Natural killer cell treated with Interleukin-12 subunit alpha and Interleukin-12 subunit beta and Interleukin-15 and Interleukin-18, amount 100 ng/mL, for 72 hours (primary cell): Measurements from ENCODE around the gene GP9. TPM values are rescaled to one million over a fixed set of nuclear protein-coding genes. Genes with fewer than 3 reads are reported as not detected.
A peak's percentile ranks its signal among the peaks of the same experiment; 100 is the strongest.

Experiments
- ATAC-seq, 2 donors: fragments of 150-1000 bp; cut with Tn5 transposase in 1 of 2; sonication (Bioruptor Pico), chemical (Tn5 transposase) in 1 of 2; 2 replicates each; pipeline ENCODE4 v1.10.0; 2021
- DNase-seq: peaks from one replicate; pipeline ENCODE4 v3.0.0; 2022; ENCODE audit warnings: low spot score
- H3K27ac Mint-ChIP-seq, 2 donors: 1 replicate in 1 of 2; 2 replicates in 1 of 2; pipeline ENCODE4 v1.8.0; 2022; ENCODE audit warnings: mixed read lengths in 2 of 2, mild to moderate bottlenecking in 1 of 2, moderate library complexity in 1 of 2
- H3K27me3 Mint-ChIP-seq, 2 donors: 1 replicate in 1 of 2; 2 replicates in 1 of 2; pipeline ENCODE4 v1.8.0; 2022; ENCODE audit warnings: mixed read lengths in 2 of 2
- H3K36me3 Mint-ChIP-seq: one replicate; pipeline ENCODE4 v1.8.0; 2022; ENCODE audit warnings: mixed read lengths
- H3K4me1 Mint-ChIP-seq, 2 donors: 1 replicate in 1 of 2; 2 replicates in 1 of 2; pipeline ENCODE4 v1.8.0; 2022; ENCODE audit warnings: low read depth in 2 of 2, mixed read lengths in 2 of 2, mild to moderate bottlenecking in 1 of 2
- H3K4me3 Mint-ChIP-seq: one replicate; pipeline ENCODE4 v1.8.0; 2022; ENCODE audit warnings: mixed read lengths
- H3K9me3 Mint-ChIP-seq: 2 replicates; pipeline ENCODE4 v1.8.0; 2022; ENCODE audit warnings: mixed read lengths
- total RNA-seq, 2 donors: library from RNA; stranded (reverse); gene quantifications; one replicate each; pipeline ENCODE4 v1.2.3, GENCODE V29; 2022

Gene GP9
- under 1 TPM in 1 of 2 donors, not detected in 1; 0.45 TPM for total RNA-seq

DNA sequence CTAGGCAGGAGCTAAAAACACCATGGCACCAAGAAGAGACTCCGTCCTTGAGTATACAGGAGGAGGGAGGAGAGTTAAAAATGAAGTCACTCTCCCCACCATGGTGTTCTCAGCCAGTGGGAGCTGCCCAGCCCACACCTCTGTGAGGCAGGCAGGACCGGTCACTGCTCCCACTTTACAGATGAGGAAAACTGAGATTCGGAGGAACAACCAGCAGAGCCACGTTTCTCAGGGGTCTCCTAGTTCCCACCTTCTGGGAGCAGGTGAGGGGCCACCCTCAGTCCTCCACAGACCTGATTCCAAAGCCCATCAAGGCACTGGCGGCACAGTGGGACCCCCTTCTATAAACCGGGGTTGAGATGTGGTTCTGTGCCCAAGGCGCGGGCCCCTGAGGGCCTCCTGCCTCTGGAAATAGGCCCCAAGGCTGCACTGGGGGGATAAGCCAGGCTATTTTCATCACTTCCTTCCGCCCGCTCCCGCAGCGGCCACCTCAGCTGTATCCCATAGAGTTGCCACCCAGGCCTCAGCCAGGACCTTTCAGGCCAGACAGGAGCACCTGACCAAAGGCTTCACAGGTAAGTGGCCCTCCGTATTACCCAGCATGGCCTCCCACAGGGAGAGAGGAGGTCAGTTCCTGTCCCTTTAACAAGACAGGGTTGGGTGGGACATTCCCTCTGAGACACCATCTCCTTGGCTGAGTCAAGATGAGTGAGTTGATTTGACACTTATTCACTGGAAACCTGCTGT lies at the start of gene GP9:
TSS of gene GP9 (plus strand) at position 504 of the 747 bp plus-strand sequence. CDS start 961 bp downstream, outside the sequence.
- ATAC-seq = peak; percentile 60 to 82

GRCh38 chr3:129013491-129013891 lies 47.1 kb upstream of the GP9 start:
- Mint-ChIP-seq H3K4me1 (peaks cover 24 to 28% of the 10 kb centered on the region in 2 donors), H3K27ac (peak overlapping the region in 1 of 2 donors; percentile 38), H3K9me3 (no peaks in the 10 kb centered on the region), H3K4me3 (no peak overlapping the region), H3K27me3 (no peaks in the 10 kb centered on the region), H3K36me3 (no peaks in the 10 kb centered on the region)
- no peak for ATAC-seq
- DNase-seq = no peak

More for the DNA sequence above, at the start of gene GP9:
- Mint-ChIP-seq H3K27me3 (no peaks in the 10 kb centered on the region), H3K9me3 (no peaks in the 10 kb centered on the region), H3K4me1 (peaks cover 0 to 17% of the 10 kb centered on the region in 2 donors), H3K36me3 (no peaks in the 10 kb centered on the region), H3K4me3 (no peak within 1 kb of the TSS), H3K27ac (peak within 1 kb of the TSS in 1 of 2 donors; percentile 73)
- DNase-seq = no peak

DNA sequence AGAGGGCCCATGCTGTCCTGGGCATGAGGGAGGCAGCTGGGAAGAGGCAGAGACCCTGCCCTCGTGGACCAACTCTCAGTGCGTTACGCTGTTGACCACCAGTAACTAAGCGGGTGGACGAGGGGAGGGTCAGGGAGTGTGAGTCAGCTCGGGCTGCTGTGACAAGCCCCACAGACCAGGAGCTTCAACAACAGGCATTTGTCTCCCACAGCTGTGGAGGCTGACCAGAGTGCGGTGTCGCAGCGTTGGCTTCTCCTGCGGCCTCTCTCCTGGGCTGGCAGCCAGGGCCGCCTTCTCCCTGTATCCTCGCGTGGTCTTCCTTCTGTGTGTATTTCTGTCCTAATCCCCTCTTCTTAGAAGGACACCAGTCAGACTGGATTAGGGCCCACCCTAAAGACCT lies 46.4 kb upstream of the GP9 start:
- ATAC-seq (no peak), DNase-seq (no peak)
- peaks cover 29 to 32% of the 10 kb centered on the region in 2 donors for H3K4me1 Mint-ChIP-seq
- no peaks in the 10 kb centered on the region for H3K9me3 Mint-ChIP-seq
- peak overlapping the region; percentile 88 for H3K4me3 Mint-ChIP-seq
- H3K27me3 Mint-ChIP-seq = no peaks in the 10 kb centered on the region
- H3K36me3 Mint-ChIP-seq = no peaks in the 10 kb centered on the region
- peak overlapping the region; percentile 98 to 99 for H3K27ac Mint-ChIP-seq

DNA sequence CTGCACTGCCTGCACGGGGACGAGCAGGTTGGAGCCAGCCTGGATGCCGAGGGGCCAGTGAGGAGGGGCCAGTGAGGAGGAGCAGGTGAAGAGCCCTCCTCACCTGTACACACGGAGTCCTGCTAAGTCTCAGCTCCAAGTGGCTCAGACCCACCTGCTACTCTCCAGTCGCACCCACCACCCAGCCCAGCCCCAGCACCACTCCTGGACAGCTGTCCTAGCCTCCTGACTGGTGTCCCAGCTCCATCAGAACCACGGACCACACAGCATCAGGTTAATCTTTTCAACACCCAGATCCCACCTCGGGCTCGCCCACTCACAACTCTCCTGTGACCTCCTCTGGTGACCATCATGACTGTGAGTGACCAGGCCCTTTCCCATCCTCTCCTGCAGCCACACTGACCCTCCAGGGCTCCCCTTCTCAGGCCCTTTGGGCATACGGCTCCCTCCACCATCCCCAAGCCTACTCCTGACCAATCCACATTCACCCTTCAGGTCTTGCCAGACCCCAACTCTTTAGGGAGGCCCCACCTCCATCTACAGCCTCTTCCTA lies 45.7 kb upstream of the GP9 start:
- no peak for DNase-seq
- ATAC-seq = no peak
- peak overlapping the region; percentile 98 to 99 for H3K27ac Mint-ChIP-seq
- no peaks in the 10 kb centered on the region for H3K36me3 Mint-ChIP-seq
- H3K4me1 Mint-ChIP-seq = peaks cover 29 to 32% of the 10 kb centered on the region in 2 donors
- H3K9me3 Mint-ChIP-seq = no peaks in the 10 kb centered on the region
- no peaks in the 10 kb centered on the region for H3K27me3 Mint-ChIP-seq
- peak overlapping the region; percentile 88 for H3K4me3 Mint-ChIP-seq

GRCh38 chr3:129015388-129016105 lies 45.0 kb upstream of the GP9 start:
- ATAC-seq = peak; percentile 76 to 80
- Mint-ChIP-seq H3K36me3 (no peaks in the 10 kb centered on the region), H3K9me3 (no peaks in the 10 kb centered on the region), H3K27me3 (no peaks in the 10 kb centered on the region), H3K4me1 (peaks cover 29 to 32% of the 10 kb centered on the region in 2 donors), H3K27ac (peak overlapping the region; percentile 98 to 99), H3K4me3 (peak overlapping the region; percentile 88)
- peak; percentile 67 for DNase-seq

GRCh38 chr3:129016356-129016719 lies 44.2 kb upstream of the GP9 start:
- Mint-ChIP-seq H3K4me3 (peak overlapping the region; percentile 88), H3K36me3 (no peaks in the 10 kb centered on the region), H3K27me3 (no peaks in the 10 kb centered on the region), H3K27ac (peak overlapping the region; percentile 98 to 99), H3K4me1 (peaks cover 29 to 32% of the 10 kb centered on the region in 2 donors), H3K9me3 (no peaks in the 10 kb centered on the region)
- ATAC-seq (peak; percentile 68 to 72), DNase-seq (no peak)

GRCh38 chr3:129016720-129017483 lies 43.7 kb upstream of the GP9 start:
- Mint-ChIP-seq H3K4me1 (peaks cover 32 to 37% of the 10 kb centered on the region in 2 donors), H3K27me3 (no peaks in the 10 kb centered on the region), H3K9me3 (no peaks in the 10 kb centered on the region), H3K4me3 (peak overlapping the region; percentile 88), H3K27ac (peak overlapping the region; percentile 98 to 99), H3K36me3 (no peaks in the 10 kb centered on the region)
- ATAC-seq = peak; percentile 38 to 47
- DNase-seq = no peak

DNA sequence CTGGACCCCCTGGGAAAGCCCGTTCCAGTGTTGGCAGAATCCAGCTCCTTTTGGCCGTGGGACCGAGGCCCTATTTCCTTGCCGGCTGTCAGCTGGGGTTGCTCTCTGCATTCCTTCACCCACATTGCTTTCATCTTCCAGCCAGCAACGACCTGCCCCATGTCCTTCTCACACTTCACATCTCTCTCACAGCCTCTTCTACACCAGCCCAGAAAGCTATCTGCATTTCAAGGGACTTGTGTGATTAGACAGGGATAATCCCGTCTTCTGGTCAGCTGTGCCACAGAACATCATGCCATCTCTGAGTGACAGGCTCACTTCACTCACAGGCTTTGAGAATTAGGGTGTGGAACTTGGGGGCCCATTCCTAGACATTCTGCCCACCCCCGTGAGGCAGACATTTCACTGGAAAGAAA lies 43.1 kb upstream of the GP9 start:
- ATAC-seq (no peak), DNase-seq (no peak)
- no peaks in the 10 kb centered on the region for H3K9me3 Mint-ChIP-seq
- no peaks in the 10 kb centered on the region for H3K27me3 Mint-ChIP-seq
- H3K4me3 Mint-ChIP-seq = peak overlapping the region; percentile 66
- H3K27ac Mint-ChIP-seq = peak overlapping the region; percentile 98 to 99
- peaks cover 36 to 42% of the 10 kb centered on the region in 2 donors for H3K4me1 Mint-ChIP-seq
- no peaks in the 10 kb centered on the region for H3K36me3 Mint-ChIP-seq

DNA sequence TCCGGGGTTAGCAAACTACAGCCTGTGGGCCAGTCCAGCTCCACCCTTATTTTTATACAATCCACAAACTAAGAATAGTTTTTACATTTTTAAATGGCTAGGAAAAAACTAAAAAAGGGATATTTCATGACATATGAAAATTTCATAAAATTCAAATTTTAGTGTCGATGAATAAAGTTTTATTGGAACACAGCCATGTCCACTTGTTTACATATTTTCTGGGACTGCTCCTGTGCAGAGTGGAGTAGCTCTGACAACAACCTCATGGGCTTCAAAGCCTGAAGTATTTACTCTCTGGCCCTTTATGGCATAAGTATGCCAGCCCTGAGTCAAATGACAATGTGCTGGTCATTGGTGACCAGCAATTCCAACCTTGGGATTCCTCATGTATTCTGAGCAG lies 42.3 kb upstream of the GP9 start:
- Mint-ChIP-seq H3K9me3 (no peaks in the 10 kb centered on the region), H3K27ac (peak overlapping the region; percentile 51 to 64), H3K4me3 (no peak overlapping the region), H3K27me3 (no peaks in the 10 kb centered on the region), H3K36me3 (no peaks in the 10 kb centered on the region), H3K4me1 (peaks cover 36 to 46% of the 10 kb centered on the region in 2 donors)
- ATAC-seq (no peak), DNase-seq (no peak)

GRCh38 chr3:129018751-129019150 lies 41.8 kb upstream of the GP9 start:
- peak overlapping the region; percentile 51 to 64 for H3K27ac Mint-ChIP-seq
- peaks cover 36 to 46% of the 10 kb centered on the region in 2 donors for H3K4me1 Mint-ChIP-seq
- ATAC-seq (no peak), DNase-seq (no peak)
- H3K36me3 Mint-ChIP-seq = no peaks in the 10 kb centered on the region
- no peaks in the 10 kb centered on the region for H3K27me3 Mint-ChIP-seq
- no peaks in the 10 kb centered on the region for H3K9me3 Mint-ChIP-seq
- no peak overlapping the region for H3K4me3 Mint-ChIP-seq

GRCh38 chr3:129019266-129019665 lies 41.3 kb upstream of the GP9 start:
- no peak overlapping the region for H3K4me3 Mint-ChIP-seq
- H3K4me1 Mint-ChIP-seq = peaks cover 36 to 46% of the 10 kb centered on the region in 2 donors
- DNase-seq = no peak
- H3K27ac Mint-ChIP-seq = peak overlapping the region; percentile 51 to 64
- no peaks in the 10 kb centered on the region for H3K9me3 Mint-ChIP-seq
- H3K27me3 Mint-ChIP-seq = no peaks in the 10 kb centered on the region
- ATAC-seq = no peak
- no peaks in the 10 kb centered on the region for H3K36me3 Mint-ChIP-seq

- Mint-ChIP-seq H3K4me1 (peaks cover 39 to 42% of the 10 kb centered on the region in 2 donors), H3K4me3 (no peak overlapping the region), H3K36me3 (no peaks in the 10 kb centered on the region), H3K27ac (no peak overlapping the region), H3K9me3 (no peaks in the 10 kb centered on the region), H3K27me3 (no peaks in the 10 kb centered on the region)
- ATAC-seq (no peak), DNase-seq (no peak)
Measured at GRCh38 chr3:129020691-129021090, 39.9 kb upstream of the GP9 start.

DNA sequence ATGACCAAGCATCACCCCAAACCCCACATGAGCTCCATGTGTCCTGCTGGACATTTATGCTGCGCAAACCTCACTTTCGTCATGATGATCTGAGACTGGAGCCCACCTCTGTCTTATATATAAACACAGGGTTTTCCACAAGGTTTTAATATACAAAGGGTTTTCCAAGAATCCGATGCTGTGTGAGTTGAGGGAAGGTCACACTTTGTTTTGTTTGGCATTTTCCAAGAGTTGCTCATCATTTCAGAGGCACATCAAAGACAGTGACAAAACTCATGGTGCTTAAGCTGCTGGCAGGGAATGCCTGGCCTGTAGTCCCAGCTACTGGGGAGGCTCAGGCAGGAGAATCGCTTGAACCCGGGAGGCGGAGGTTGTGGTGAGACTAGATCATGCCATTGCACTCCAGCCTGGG lies 39.4 kb upstream of the GP9 start:
- no peak for DNase-seq
- peaks cover 38 to 42% of the 10 kb centered on the region in 2 donors for H3K4me1 Mint-ChIP-seq
- no peaks in the 10 kb centered on the region for H3K27me3 Mint-ChIP-seq
- no peak for ATAC-seq
- peak overlapping the region; percentile 79 to 89 for H3K27ac Mint-ChIP-seq
- no peaks in the 10 kb centered on the region for H3K36me3 Mint-ChIP-seq
- H3K9me3 Mint-ChIP-seq = no peaks in the 10 kb centered on the region
- H3K4me3 Mint-ChIP-seq = no peak overlapping the region
